ENCODE measurements around the gene ARHGAP4.

GRCh38 chrX:153925387-153925738, 701 bp downstream of the ARHGAP4 start:
- no peak for TF ChIP-seq POLR2A (IDR thresholded peaks at IDR 0.05)
- TF ChIP-seq CTCF (IDR thresholded peaks at IDR 0.05): no peak

Data from testis (tissue), 2 donors.